BE2C (cell line): ENCODE data around the gene FOXE1.

Experiments
- DNase-seq: peaks from one replicate; pipeline ENCODE4 v3.0.0-alpha.2; 2020
- H3K27me3 ChIP-seq: fragments of 250-450 bp; sonication (Bioruptor Pico); 2 replicates; pipeline ENCODE4 v1.5.1; 2020; ENCODE audit warnings: mild to moderate bottlenecking
- H3K36me3 ChIP-seq: fragments of 250-450 bp; sonication (Bioruptor Pico); 2 replicates; pipeline ENCODE4 v1.5.1; 2020; ENCODE audit warnings: mild to moderate bottlenecking
- H3K4me1 ChIP-seq: fragments of 250-450 bp; sonication (Bioruptor Pico); 2 replicates; pipeline ENCODE4 v1.5.1; 2020
- H3K4me3 ChIP-seq: 2 replicates; pipeline ENCODE4 v1.5.1; 2011; ENCODE audit warnings: low read depth, low read length
- H3K9me3 ChIP-seq: fragments of 250-450 bp; sonication (Bioruptor Pico); 2 replicates; pipeline ENCODE4 v1.5.1; 2020
- CTCF ChIP-seq: IDR thresholded peaks from 2 replicates; pipeline ENCODE4 v1.5.1; 2012; ENCODE audit warnings: mild to moderate bottlenecking, low read depth, low read length

The FOXE1 gene

DNA sequence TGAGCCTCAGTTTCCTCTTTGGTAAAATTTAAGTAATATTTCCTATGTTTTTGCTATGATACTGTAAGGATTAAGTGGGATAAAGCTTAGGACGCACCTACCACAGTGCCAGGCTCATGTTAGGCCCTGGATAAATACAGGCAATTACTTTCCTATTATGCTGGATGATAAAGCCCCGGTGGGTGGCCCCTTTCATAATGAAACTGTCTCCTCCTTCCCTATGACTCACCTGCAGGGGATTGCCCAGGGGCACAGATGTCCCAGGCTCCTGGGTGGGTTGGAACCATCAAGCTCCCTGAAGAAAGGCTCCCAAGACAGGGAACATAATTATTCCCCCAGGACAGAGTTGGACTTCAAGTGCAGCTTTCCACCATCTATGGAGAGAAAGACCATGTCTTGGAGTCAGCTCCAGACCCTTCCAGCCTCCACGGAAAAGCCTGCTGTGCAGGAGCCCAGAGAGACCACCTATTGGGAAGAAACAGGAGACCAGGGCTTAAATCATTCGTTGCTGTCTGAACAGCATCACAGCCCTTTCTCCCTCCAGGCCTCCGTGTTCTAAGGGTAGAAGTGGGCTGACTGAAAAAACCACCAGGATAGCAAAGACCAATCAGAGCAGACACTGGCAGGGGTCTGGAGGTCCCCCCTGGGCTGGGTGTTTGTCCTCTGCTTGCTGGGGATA lies 43.2 kb upstream of the FOXE1 start:
- no peak for TF ChIP-seq CTCF
- no peak overlapping the region for H3K4me3 ChIP-seq
- no peaks in the 10 kb centered on the region for H3K4me1 ChIP-seq
- no peak for DNase-seq
- peaks cover 17% of the 10 kb centered on the region for H3K27me3 ChIP-seq
- H3K9me3 ChIP-seq, result no peaks in the 10 kb centered on the region
- no peaks in the 10 kb centered on the region for H3K36me3 ChIP-seq

GRCh38 chr9:97811533-97812246 lies 41.3 kb upstream of the FOXE1 start:
- DNase-seq, result no peak
- no peaks in the 10 kb centered on the region for H3K9me3 ChIP-seq
- TF ChIP-seq CTCF, result no peak
- H3K4me3 ChIP-seq, result no peak overlapping the region
- H3K36me3 ChIP-seq, result no peaks in the 10 kb centered on the region
- no peaks in the 10 kb centered on the region for H3K4me1 ChIP-seq
- H3K27me3 ChIP-seq, result peaks cover 11% of the 10 kb centered on the region

GRCh38 chr9:97812247-97812543 lies 40.8 kb upstream of the FOXE1 start:
- no peaks in the 10 kb centered on the region for H3K4me1 ChIP-seq
- DNase-seq, result no peak
- TF ChIP-seq CTCF, result no peak
- H3K36me3 ChIP-seq, result no peaks in the 10 kb centered on the region
- no peaks in the 10 kb centered on the region for H3K9me3 ChIP-seq
- no peak overlapping the region for H3K4me3 ChIP-seq
- peaks cover 10% of the 10 kb centered on the region for H3K27me3 ChIP-seq

- no peaks in the 10 kb centered on the region for H3K36me3 ChIP-seq
- H3K4me3 ChIP-seq, result no peak overlapping the region
- H3K4me1 ChIP-seq, result no peaks in the 10 kb centered on the region
- TF ChIP-seq CTCF, result no peak
- H3K27me3 ChIP-seq, result peaks cover 16% of the 10 kb centered on the region
- DNase-seq, result no peak
- no peaks in the 10 kb centered on the region for H3K9me3 ChIP-seq
Measured at GRCh38 chr9:97813072-97813471, 40.0 kb upstream of the FOXE1 start.

GRCh38 chr9:97819735-97820134 lies 33.3 kb upstream of the FOXE1 start:
- peaks cover 19% of the 10 kb centered on the region for H3K27me3 ChIP-seq
- H3K4me3 ChIP-seq, result no peak overlapping the region
- no peaks in the 10 kb centered on the region for H3K36me3 ChIP-seq
- H3K9me3 ChIP-seq, result no peaks in the 10 kb centered on the region
- no peak for TF ChIP-seq CTCF
- no peak for DNase-seq
- H3K4me1 ChIP-seq, result no peaks in the 10 kb centered on the region

DNA sequence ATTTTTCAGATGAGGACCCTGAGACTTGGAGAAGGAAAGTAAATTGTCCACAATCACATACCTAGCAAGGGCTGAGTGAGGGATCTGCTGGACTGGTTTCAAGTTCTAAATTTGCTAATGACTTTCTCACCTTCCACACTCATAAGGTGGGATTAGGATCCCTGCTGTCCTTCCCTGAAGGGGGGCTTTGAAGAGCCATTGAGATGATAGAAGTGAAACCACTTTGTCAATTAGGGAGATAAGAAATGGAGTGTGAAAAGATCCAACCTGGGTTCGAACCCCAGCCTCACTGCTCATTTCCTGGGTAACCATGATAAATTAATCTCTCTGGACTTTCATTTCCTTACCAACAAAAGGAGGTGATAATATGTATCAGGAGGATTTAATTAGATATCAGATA lies 32.7 kb upstream of the FOXE1 start:
- H3K4me3 ChIP-seq, result no peak overlapping the region
- H3K36me3 ChIP-seq, result no peaks in the 10 kb centered on the region
- peaks cover 19% of the 10 kb centered on the region for H3K27me3 ChIP-seq
- TF ChIP-seq CTCF, result no peak
- no peaks in the 10 kb centered on the region for H3K4me1 ChIP-seq
- H3K9me3 ChIP-seq, result no peaks in the 10 kb centered on the region
- DNase-seq, result no peak
